Measurements from ENCODE around the gene DHRS2.
"Not testable (repeated sequence)": the region's sequence is repeated elsewhere in the genome, so short reads cannot be mapped to it uniquely, and the experiment has no call there.

Gene DHRS2

GRCh38 chr14:23632461-23633159, 3.6 kb upstream of the DHRS2 start:
- peaks cover 5 to 13% of the 10 kb centered on the region in 2 donors for H3K4me1 Mint-ChIP-seq
- no peaks in the 10 kb centered on the region for H3K36me3 Mint-ChIP-seq
- H3K27me3 Mint-ChIP-seq: peaks cover 18 to 25% of the 10 kb centered on the region in 2 donors
- no peak overlapping the region for H3K4me3 Mint-ChIP-seq
- peaks cover 2 to 4% of the 10 kb centered on the region in 2 donors for H3K9me3 Mint-ChIP-seq
- ATAC-seq (replicated peaks) (peak; percentile 30 to 36), DNase-seq (no peak)
- no peak overlapping the region for H3K27ac Mint-ChIP-seq

- Mint-ChIP-seq H3K4me3 (no peak overlapping the region), H3K27ac (no peak overlapping the region), H3K9me3 (peaks cover 2 to 4% of the 10 kb centered on the region in 2 donors), H3K27me3 (peaks cover 18 to 21% of the 10 kb centered on the region in 2 donors), H3K4me1 (peaks cover 5 to 13% of the 10 kb centered on the region in 2 donors), H3K36me3 (no peaks in the 10 kb centered on the region)
- ATAC-seq (replicated peaks) (no peak), DNase-seq (no peak)
These were observed 2.9 kb upstream of the DHRS2 start for GRCh38 chr14:23633160-23633701.

- ATAC-seq (replicated peaks): peak in 1 of 2 donors; percentile 33
- peaks cover 18 to 19% of the 10 kb centered on the region in 2 donors for H3K27me3 Mint-ChIP-seq
- H3K4me3 Mint-ChIP-seq, H3K36me3 Mint-ChIP-seq, H3K27ac Mint-ChIP-seq, DNase-seq, H3K9me3 Mint-ChIP-seq: not testable (repeated sequence)
- peaks cover 5 to 13% of the 10 kb centered on the region in 2 donors for H3K4me1 Mint-ChIP-seq
These were observed 1.3 kb upstream of the DHRS2 start for GRCh38 chr14:23634698-23635412.

- not testable (repeated sequence) for H3K4me1 Mint-ChIP-seq; H3K36me3 Mint-ChIP-seq; H3K27ac Mint-ChIP-seq; H3K9me3 Mint-ChIP-seq; DNase-seq; ATAC-seq (replicated peaks); H3K4me3 Mint-ChIP-seq
- H3K27me3 Mint-ChIP-seq: peaks cover 6 to 12% of the 10 kb centered on the region in 2 donors
These were observed 1.1 kb downstream of the DHRS2 start for GRCh38 chr14:23637312-23637654.

- ATAC-seq (replicated peaks); H3K36me3 Mint-ChIP-seq; H3K4me3 Mint-ChIP-seq; H3K27ac Mint-ChIP-seq; DNase-seq; H3K4me1 Mint-ChIP-seq; H3K9me3 Mint-ChIP-seq: not testable (repeated sequence)
- H3K27me3 Mint-ChIP-seq: peaks cover 5 to 12% of the 10 kb centered on the region in 2 donors
These were observed 1.7 kb downstream of the DHRS2 start for GRCh38 chr14:23637655-23638413.

- Mint-ChIP-seq H3K4me1 (peaks cover 0 to 6% of the 10 kb centered on the region in 2 donors), H3K36me3 (no peaks in the 10 kb centered on the region), H3K4me3 (no peak overlapping the region), H3K9me3 (peaks cover 2 to 4% of the 10 kb centered on the region in 2 donors), H3K27ac (no peak overlapping the region), H3K27me3 (peaks cover under 1 to 6% of the 10 kb centered on the region in 2 donors)
- DNase-seq: no peak
- ATAC-seq (replicated peaks): no peak
These were observed 2.4 kb downstream of the DHRS2 start for GRCh38 chr14:23638414-23639047.

- ATAC-seq (replicated peaks) (no peak), DNase-seq (no peak)
- H3K9me3 Mint-ChIP-seq: peaks cover 2 to 4% of the 10 kb centered on the region in 2 donors
- peaks cover 0 to 6% of the 10 kb centered on the region in 2 donors for H3K4me1 Mint-ChIP-seq
- peaks cover 0 to 6% of the 10 kb centered on the region in 2 donors for H3K27me3 Mint-ChIP-seq
- H3K36me3 Mint-ChIP-seq: no peaks in the 10 kb centered on the region
- H3K27ac Mint-ChIP-seq: no peak overlapping the region
- H3K4me3 Mint-ChIP-seq: no peak overlapping the region
These were observed 3.1 kb downstream of the DHRS2 start for GRCh38 chr14:23639048-23639890.

GRCh38 chr14:23639891-23640523, 3.8 kb downstream of the DHRS2 start:
- Mint-ChIP-seq H3K36me3 (no peaks in the 10 kb centered on the region), H3K4me3 (no peak overlapping the region), H3K27me3 (peaks cover 1 to 6% of the 10 kb centered on the region in 2 donors), H3K27ac (no peak overlapping the region), H3K4me1 (peaks cover 0 to 1% of the 10 kb centered on the region in 2 donors), H3K9me3 (peaks cover 2 to 4% of the 10 kb centered on the region in 2 donors)
- ATAC-seq (replicated peaks) (no peak), DNase-seq (no peak)

- DNase-seq (no peak), ATAC-seq (replicated peaks) (no peak)
- H3K27me3 Mint-ChIP-seq: peaks cover 3 to 6% of the 10 kb centered on the region in 2 donors
- H3K27ac Mint-ChIP-seq: no peak overlapping the region
- H3K36me3 Mint-ChIP-seq: no peaks in the 10 kb centered on the region
- peaks cover 2 to 4% of the 10 kb centered on the region in 2 donors for H3K9me3 Mint-ChIP-seq
- no peak overlapping the region for H3K4me3 Mint-ChIP-seq
- H3K4me1 Mint-ChIP-seq: no peaks in the 10 kb centered on the region
These were observed 4.5 kb downstream of the DHRS2 start for GRCh38 chr14:23640524-23641141.

GRCh38 chr14:23641180-23641914, 5.2 kb downstream of the DHRS2 start:
- DNase-seq (no peak), ATAC-seq (replicated peaks) (no peak)
- no peak overlapping the region for H3K4me3 Mint-ChIP-seq
- no peaks in the 10 kb centered on the region for H3K4me1 Mint-ChIP-seq
- peaks cover under 1 to 4% of the 10 kb centered on the region in 2 donors for H3K9me3 Mint-ChIP-seq
- H3K36me3 Mint-ChIP-seq: no peaks in the 10 kb centered on the region
- peaks cover 3 to 6% of the 10 kb centered on the region in 2 donors for H3K27me3 Mint-ChIP-seq
- H3K27ac Mint-ChIP-seq: no peak overlapping the region

GRCh38 chr14:23641915-23642588, 5.9 kb downstream of the DHRS2 start:
- H3K9me3 Mint-ChIP-seq: peaks cover 0 to 1% of the 10 kb centered on the region in 2 donors
- no peaks in the 10 kb centered on the region for H3K4me1 Mint-ChIP-seq
- no peaks in the 10 kb centered on the region for H3K36me3 Mint-ChIP-seq
- H3K27ac Mint-ChIP-seq: no peak overlapping the region
- DNase-seq (no peak), ATAC-seq (replicated peaks) (no peak)
- H3K27me3 Mint-ChIP-seq: peaks cover 3 to 6% of the 10 kb centered on the region in 2 donors
- H3K4me3 Mint-ChIP-seq: no peak overlapping the region
